Measurements from ENCODE around the gene RBKS. TPM values are rescaled to one million over a fixed set of nuclear protein-coding genes. Genes with fewer than 3 reads are reported as not detected.

Gene RBKS
- total and polyA plus RNA-seq, 2 of the 13 experiments (the other 11 are each of a cell fraction or from before 2014, with no cell fraction given): 7.7 to 8.3 TPM

DNA sequence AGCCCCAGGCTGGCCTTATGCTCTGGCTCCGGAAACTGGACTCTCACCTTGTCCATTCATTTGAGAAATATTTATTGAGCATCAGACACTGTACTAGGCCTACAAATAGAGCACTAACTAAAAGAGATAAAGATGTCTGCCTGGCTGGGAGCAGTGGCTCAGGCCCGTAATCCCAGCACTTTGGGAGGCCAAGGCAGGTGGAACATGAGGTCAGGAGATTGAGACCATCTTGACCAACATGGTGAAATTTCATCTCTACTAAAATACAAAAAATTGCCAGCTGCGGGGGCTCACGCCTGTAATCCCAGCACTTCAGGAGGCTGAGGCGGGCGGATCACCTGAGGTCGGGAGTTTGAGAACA lies 126.3 kb downstream of the RBKS start (continued):
- TF ChIP-seq ZMYM2 (CRISPR knock-in tag; IDR thresholded peaks at IDR 0.05) (no peak), NRL (CRISPR knock-in tag; IDR thresholded peaks at IDR 0.05; ENCODE audit: borderline replicate concordance) (no peak), SP2 (CRISPR knock-in tag; IDR thresholded peaks at IDR 0.05) (no peak), NFIB (CRISPR knock-in tag; IDR thresholded peaks at IDR 0.05; ENCODE audit: borderline replicate concordance) (no peak), ZKSCAN5 (CRISPR knock-in tag; IDR thresholded peaks at IDR 0.05) (no peak), KMT2B (CRISPR knock-in tag; IDR thresholded peaks at IDR 0.05) (no peak), POLR2A (IDR thresholded peaks at IDR 0.05; ENCODE audit: insufficient read depth in 1 of 2, low read depth in 2 of 2, low read length in 2 of 2) (no peak), HDAC1 (CRISPR knock-in tag; IDR thresholded peaks at IDR 0.05) (peak; percentile 16; the same call in 1 of the 2 replicates), ZNF484 (CRISPR knock-in tag; IDR thresholded peaks at IDR 0.05; ENCODE audit: borderline replicate concordance, low read depth) (no peak), ZNF382 (CRISPR knock-in tag; IDR thresholded peaks at IDR 0.05; ENCODE audit: borderline replicate concordance) (no peak)
- TF ChIP-seq, protein P1, sequence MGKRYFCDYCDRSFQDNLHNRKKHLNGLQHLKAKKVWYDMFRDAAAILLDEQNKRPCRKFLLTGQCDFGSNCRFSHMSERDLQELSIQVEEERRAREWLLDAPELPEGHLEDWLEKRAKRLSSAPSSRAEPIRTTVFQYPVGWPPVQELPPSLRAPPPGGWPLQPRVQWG (CRISPR knock-in tag; IDR thresholded peaks at IDR 0.05; ENCODE audit: borderline replicate concordance, low read depth): no peak
- TF ChIP-seq, protein P2, sequence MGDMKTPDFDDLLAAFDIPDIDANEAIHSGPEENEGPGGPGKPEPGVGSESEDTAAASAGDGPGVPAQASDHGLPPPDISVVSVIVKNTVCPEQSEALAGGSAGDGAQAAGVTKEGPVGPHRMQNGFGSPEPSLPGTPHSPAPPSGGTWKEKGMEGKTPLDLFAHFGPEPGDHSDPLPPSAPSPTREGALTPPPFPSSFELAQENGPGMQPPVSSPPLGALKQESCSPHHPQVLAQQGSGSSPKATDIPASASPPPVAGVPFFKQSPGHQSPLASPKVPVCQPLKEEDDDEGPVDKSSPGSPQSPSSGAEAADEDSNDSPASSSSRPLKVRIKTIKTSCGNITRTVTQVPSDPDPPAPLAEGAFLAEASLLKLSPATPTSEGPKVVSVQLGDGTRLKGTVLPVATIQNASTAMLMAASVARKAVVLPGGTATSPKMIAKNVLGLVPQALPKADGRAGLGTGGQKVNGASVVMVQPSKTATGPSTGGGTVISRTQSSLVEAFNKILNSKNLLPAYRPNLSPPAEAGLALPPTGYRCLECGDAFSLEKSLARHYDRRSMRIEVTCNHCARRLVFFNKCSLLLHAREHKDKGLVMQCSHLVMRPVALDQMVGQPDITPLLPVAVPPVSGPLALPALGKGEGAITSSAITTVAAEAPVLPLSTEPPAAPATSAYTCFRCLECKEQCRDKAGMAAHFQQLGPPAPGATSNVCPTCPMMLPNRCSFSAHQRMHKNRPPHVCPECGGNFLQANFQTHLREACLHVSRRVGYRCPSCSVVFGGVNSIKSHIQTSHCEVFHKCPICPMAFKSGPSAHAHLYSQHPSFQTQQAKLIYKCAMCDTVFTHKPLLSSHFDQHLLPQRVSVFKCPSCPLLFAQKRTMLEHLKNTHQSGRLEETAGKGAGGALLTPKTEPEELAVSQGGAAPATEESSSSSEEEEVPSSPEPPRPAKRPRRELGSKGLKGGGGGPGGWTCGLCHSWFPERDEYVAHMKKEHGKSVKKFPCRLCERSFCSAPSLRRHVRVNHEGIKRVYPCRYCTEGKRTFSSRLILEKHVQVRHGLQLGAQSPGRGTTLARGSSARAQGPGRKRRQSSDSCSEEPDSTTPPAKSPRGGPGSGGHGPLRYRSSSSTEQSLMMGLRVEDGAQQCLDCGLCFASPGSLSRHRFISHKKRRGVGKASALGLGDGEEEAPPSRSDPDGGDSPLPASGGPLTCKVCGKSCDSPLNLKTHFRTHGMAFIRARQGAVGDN (CRISPR knock-in tag; IDR thresholded peaks at IDR 0.05): peak; percentile 30; the same call in 1 of the 2 replicates

All from HepG2 (cell line).